TTC549 (cell line): ENCODE data around the gene POLL.

ENCODE experiments used
- FAIRE-seq: peaks from 2 replicates; lab custom pipeline; 2012; peaks lifted over from hg19 to GRCh38; lab: Jason Lieb, UNC

Gene POLL

GRCh38 chr10:101560298-101561067 is 27.6 kb downstream of the POLL start:
- FAIRE-seq = no peak

- no peak for FAIRE-seq
Observed at GRCh38 chr10:101559596-101560297, 28.3 kb downstream of the POLL start.

GRCh38 chr10:101558671-101559595 is 29.1 kb downstream of the POLL start:
- no peak for FAIRE-seq

- FAIRE-seq = no peak
Observed at GRCh38 chr10:101558204-101558603, 29.9 kb downstream of the POLL start.

GRCh38 chr10:101557541-101557940 is 30.5 kb downstream of the POLL start:
- FAIRE-seq = no peak

GRCh38 chr10:101552442-101552841 is 35.6 kb downstream of the POLL start:
- no peak for FAIRE-seq

- no peak for FAIRE-seq
Observed at GRCh38 chr10:101550965-101551364, 37.1 kb downstream of the POLL start.

GRCh38 chr10:101545898-101546297 is 42.2 kb downstream of the POLL start:
- no peak for FAIRE-seq

GRCh38 chr10:101538446-101538845 is 49.6 kb downstream of the POLL start:
- no peak for FAIRE-seq

- peak; percentile 88 for FAIRE-seq
Observed at GRCh38 chr10:101536800-101537199, 51.3 kb downstream of the POLL start.

GRCh38 chr10:101535949-101536348 is 52.1 kb downstream of the POLL start:
- no peak for FAIRE-seq

GRCh38 chr10:101529725-101530553 is 58.1 kb downstream of the POLL start:
- FAIRE-seq = no peak

GRCh38 chr10:101529207-101529606 is 58.9 kb downstream of the POLL start:
- no peak for FAIRE-seq
